AG04449 (cell line): ENCODE results near the gene MEIOSIN.

Experiments
- CTCF ChIA-PET: fragments of 350-600 bp; formaldehyde crosslinking; extraction: SDS; loops from one replicate; lab custom pipeline; 2021; ENCODE audit warnings: antibody characterized with exemption; lab: Yijun Ruan, JAX
- POLR2A ChIA-PET: fragments of 400-600, 350-600 bp; formaldehyde crosslinking; extraction: SDS; loops from one replicate; lab custom pipeline; 2020; ENCODE audit warnings: antibody characterized with exemption, inconsistent platforms; lab: Yijun Ruan, JAX
- DNase-seq: peaks from one replicate; pipeline ENCODE4 v3.0.0-alpha.2; 2010; ENCODE audit warnings: low read depth, low spot score
- H3K4me3 ChIP-seq: 2 replicates; pipeline ENCODE4 v1.5.1; 2011; ENCODE audit warnings: low read depth, mild to moderate bottlenecking, control low read depth, low read length
- TF ChIP-seq, protein P1 (sequence below): IDR thresholded peaks from one replicate; pipeline ENCODE4 v1.5.1; 2011; ENCODE audit warnings: mild to moderate bottlenecking, moderate library complexity, low read length, control low read depth, inconsistent platforms; ENCODE audit not compliant: insufficient read depth; ENCODE audit errors: missing control alignments

Gene MEIOSIN

DNA sequence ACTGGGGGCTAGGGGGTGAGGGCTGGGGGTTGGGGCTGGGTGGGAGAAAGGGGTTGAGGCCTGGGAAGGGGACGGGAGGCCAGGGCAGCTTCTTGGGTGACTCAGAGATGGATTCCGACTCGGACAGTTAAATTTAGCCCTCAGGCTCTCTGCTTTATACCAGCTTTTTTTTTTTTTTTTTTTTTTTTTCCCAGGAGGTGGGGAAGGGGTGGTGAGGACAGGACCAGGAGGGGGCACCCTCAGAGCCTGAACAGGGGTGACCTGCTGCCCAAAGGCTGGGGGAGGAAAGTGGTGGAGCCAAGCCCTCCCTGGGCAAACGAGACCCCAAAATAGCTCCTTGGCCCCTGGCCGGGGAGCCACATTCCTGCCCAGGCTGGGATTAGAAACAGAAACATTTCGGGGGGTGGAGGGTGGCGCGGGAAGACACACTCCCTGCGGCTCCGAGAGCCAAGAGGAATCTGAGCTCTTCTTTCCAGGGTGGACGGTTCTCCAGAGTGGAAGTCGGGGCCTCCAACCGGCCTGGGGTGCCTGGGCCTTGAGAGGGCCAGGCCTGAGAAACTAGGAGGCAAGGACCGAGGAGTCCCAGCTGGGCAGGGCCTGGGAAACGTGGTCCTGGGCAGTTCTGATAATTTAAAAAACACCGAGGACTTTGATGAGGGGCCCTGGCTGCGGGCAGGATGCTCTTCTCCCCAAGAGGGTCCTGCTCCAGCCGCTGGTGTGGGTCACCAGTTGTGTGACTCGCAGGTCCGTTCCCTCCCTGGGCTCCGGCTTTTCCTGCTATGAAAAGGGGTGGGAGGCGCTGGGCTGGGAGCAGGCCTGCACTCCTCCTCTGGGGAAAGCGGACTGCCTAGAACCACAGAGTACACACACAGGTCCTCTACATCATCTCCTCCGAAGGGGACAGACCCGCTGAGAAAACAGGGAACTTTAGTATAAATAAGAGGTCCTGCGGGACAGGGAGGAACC is 49.9 kb downstream of the MEIOSIN start:
- ChIA-PET CTCF (interaction anchor here (0.6 to 4.2 kb wide), 13 partner anchors 8 to 294 kb away, joined by 3 to 46 read pairs (median 4); partner anchors contain the start of genes DMWD and SIX5), POLR2A (interaction anchor here (0.6 to 3.4 kb wide), 10 partner anchors 8 to 102 kb away, joined by 3 to 65 read pairs (median 5); partner anchors contain the start of genes DMWD, IRF2BP1 and SIX5)
- TF ChIP-seq, protein P1, sequence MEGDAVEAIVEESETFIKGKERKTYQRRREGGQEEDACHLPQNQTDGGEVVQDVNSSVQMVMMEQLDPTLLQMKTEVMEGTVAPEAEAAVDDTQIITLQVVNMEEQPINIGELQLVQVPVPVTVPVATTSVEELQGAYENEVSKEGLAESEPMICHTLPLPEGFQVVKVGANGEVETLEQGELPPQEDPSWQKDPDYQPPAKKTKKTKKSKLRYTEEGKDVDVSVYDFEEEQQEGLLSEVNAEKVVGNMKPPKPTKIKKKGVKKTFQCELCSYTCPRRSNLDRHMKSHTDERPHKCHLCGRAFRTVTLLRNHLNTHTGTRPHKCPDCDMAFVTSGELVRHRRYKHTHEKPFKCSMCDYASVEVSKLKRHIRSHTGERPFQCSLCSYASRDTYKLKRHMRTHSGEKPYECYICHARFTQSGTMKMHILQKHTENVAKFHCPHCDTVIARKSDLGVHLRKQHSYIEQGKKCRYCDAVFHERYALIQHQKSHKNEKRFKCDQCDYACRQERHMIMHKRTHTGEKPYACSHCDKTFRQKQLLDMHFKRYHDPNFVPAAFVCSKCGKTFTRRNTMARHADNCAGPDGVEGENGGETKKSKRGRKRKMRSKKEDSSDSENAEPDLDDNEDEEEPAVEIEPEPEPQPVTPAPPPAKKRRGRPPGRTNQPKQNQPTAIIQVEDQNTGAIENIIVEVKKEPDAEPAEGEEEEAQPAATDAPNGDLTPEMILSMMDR, result peak; percentile 14
- peak overlapping the region; percentile 61 for H3K4me3 ChIP-seq
- peak; percentile 31 for DNase-seq

DNA sequence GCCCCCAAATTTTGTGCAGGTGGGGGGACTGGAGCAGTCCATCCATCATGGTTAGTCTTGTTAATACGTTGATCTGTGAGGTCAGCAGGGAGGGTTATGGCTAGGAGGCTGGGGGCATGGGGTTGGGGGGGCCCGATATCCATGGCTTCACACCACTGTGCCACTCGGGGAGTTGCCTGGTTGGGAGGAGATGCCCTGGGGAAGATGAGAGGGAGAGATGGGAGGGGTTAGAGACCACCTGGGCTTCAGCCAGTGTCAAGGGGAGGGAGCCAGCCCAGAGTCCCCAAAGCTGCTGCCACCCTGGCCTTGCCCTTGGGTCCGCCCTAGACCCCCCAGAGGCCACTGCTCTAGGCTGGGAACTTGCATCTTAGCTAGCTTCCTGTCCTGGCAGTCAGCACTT is 50.9 kb downstream of the MEIOSIN start:
- ChIA-PET CTCF (interaction anchor here (1.1 to 4.2 kb wide), 4 partner anchors 9 to 32 kb away, joined by 3 to 38 read pairs (median 6); partner anchors contain the start of genes DMWD and SIX5), POLR2A (interaction anchor here (2.5 kb wide), 1 partner anchor 10 kb away, joined by 11 read pairs; no protein-coding TSS in a partner anchor)
- TF ChIP-seq, protein P1, result no peak
- DNase-seq, result no peak
- H3K4me3 ChIP-seq, result no peak overlapping the region

DNA sequence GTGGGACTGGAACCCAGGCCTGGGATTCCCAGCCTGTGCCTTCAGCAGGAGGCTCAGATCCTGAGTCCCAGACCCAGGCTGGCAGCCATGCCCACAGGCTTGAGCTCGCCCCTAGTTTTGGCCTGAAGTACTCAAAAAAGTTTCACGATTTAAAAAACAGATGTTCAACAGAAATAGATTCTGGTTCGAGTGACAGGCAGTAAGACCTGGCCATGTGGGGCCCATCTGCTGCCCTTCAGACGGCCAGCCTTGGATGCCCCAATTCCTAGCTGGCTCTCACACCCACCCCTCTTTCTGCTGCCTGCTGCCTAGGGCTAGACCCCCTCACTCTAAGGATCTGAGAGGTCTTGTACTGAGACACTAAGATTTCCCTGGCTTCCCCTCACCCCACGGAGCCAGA is 51.9 kb downstream of the MEIOSIN start:
- H3K4me3 ChIP-seq, result no peak overlapping the region
- no peak for DNase-seq
- CTCF ChIA-PET, result interaction anchor here (1.5 to 4.2 kb wide), 3 partner anchors 15 to 31 kb away, joined by 5 to 38 read pairs (median 6); partner anchors contain the start of gene SIX5
- POLR2A ChIA-PET, result no interaction called here
- TF ChIP-seq, protein P1, result no peak

DNA sequence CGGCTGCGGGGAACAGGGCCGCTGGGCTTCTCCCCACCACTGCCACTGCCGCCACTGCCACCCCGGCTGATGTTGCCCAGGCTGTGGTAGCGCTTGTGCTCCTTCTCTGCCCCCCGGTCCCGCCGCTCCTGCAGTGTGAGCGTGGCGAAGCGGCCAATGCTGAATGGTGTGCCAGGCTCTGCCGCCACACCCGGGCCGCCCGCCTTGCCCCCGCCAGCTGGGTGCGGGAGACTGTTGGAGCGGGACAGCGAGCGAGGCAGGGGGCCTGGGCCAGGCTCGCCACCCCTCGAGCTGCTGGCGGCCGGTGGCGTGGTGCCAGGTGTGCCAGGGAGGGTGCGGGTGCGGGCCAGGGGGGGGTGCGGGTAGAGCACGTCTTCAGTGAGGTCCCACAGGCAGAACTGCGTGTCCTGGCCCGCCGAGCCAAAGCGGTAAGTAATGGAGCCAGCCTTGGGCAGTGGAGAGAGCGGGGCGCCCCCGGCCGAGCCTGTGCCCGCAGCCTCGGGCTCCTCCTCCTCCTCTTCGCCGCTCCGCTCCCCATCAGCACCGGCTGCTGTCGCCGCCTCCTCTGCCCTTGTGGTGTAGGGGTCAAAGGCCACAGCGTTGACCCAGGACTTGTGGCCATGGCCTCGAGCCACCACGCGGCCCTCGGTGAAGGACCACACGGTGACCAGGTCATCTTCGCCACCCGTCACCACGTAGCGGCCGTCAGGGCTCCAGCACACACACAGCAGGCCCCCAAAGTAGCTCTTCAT is 52.7 kb downstream of the MEIOSIN start:
- no peak for DNase-seq
- CTCF ChIA-PET, result no interaction called here
- POLR2A ChIA-PET, result no interaction called here
- no peak overlapping the region for H3K4me3 ChIP-seq
- TF ChIP-seq, protein P1, result no peak

DNA sequence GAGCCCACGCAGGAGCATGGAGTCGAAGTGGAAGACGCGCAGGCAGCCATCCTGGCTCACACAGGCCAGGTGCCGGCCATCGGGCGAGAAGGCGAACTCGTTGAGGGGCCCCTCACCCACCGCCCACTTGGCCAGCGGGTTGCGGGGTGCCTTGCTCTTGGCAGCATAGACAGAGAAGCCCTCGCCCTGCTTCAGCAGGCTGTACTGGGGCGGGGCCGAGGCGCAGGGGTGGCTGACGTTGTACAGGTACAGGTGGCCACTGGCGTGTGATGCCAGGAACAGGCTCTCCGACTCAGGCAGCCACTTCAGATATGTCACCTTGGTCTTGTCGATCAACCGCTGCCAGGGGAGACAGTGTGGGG is 53.3 kb downstream of the MEIOSIN start:
- POLR2A ChIA-PET, result no interaction called here
- no peak overlapping the region for H3K4me3 ChIP-seq
- DNase-seq, result no peak
- CTCF ChIA-PET, result interaction anchor here (1.0 kb wide), 1 partner anchor 13 kb away, joined by 3 read pairs; no protein-coding TSS in a partner anchor
- TF ChIP-seq, protein P1, result no peak
